Hepatocyte (in vitro differentiated cells): ENCODE data around the gene VPS33B. TPM values are rescaled to one million over a fixed set of nuclear protein-coding genes. Genes with fewer than 3 reads are reported as not detected.

Experiments used
- DNase-seq: peaks from one replicate; pipeline ENCODE4 v3.0.0-alpha.2; 2016; ENCODE audit warnings: low spot score
- H2AFZ ChIP-seq: fragments of 200-600 bp; sonication (generic); 2 replicates; pipeline ENCODE4 v1.6.0; 2016; ENCODE audit warnings: antibody characterized with exemption, mild to moderate bottlenecking
- H3K27ac ChIP-seq: fragments of 200-600 bp; sonication (generic); 2 replicates; pipeline ENCODE4 v1.5.1; 2016; ENCODE audit warnings: mild to moderate bottlenecking
- H3K27me3 ChIP-seq: fragments of 200-600 bp; sonication (generic); 2 replicates; pipeline ENCODE4 v1.6.1; 2016
- H3K36me3 ChIP-seq: fragments of 200-600 bp; sonication (generic); replicated peaks from 2 replicates; pipeline ENCODE4 v1.5.1; 2016; ENCODE audit warnings: low read depth; ENCODE audit not compliant: insufficient read depth
- H3K4me1 ChIP-seq: fragments of 200-600 bp; sonication (generic); 2 replicates; pipeline ENCODE4 v1.5.1; 2016; ENCODE audit warnings: mild to moderate bottlenecking, moderate library complexity; ENCODE audit not compliant: insufficient read depth
- H3K4me2 ChIP-seq: fragments of 200-600 bp; sonication (generic); 2 replicates; pipeline ENCODE4 v1.6.0; 2016
- H3K4me3 ChIP-seq: fragments of 200-600 bp; sonication (generic); 2 replicates; pipeline ENCODE4 v1.5.1; 2016; ENCODE audit warnings: mild to moderate bottlenecking
- H3K79me2 ChIP-seq: fragments of 200-600 bp; sonication (generic); 2 replicates; pipeline ENCODE4 v1.6.0; 2017; ENCODE audit warnings: mild to moderate bottlenecking
- H3K9me2 ChIP-seq: fragments of 200-600 bp; sonication (generic); replicated peaks from 2 replicates; pipeline ENCODE4 v1.6.0; 2017; ENCODE audit warnings: mild to moderate bottlenecking; ENCODE audit not compliant: insufficient read depth
- H3K9me3 ChIP-seq: fragments of 200-600 bp; sonication (generic); 2 replicates; pipeline ENCODE4 v1.5.1; 2016; ENCODE audit warnings: low read depth, mild to moderate bottlenecking
- H4K20me1 ChIP-seq: fragments of 200-600 bp; sonication (generic); 2 replicates; pipeline ENCODE4 v1.6.0; 2016; ENCODE audit warnings: mild to moderate bottlenecking; ENCODE audit not compliant: insufficient read depth, poor library complexity, severe bottlenecking
- EZH2 ChIP-seq: fragments of 200-600 bp; sonication (generic); IDR thresholded peaks from 2 replicates; pipeline ENCODE4 v1.6.1; 2016; ENCODE audit warnings: antibody characterized with exemption, mild to moderate bottlenecking, borderline replicate concordance
- EZH2phosphoT487 ChIP-seq: fragments of 200-600 bp; sonication (generic); IDR thresholded peaks from one replicate; pipeline ENCODE4 v1.6.1; 2018; ENCODE audit warnings: antibody characterized with exemption, mild to moderate bottlenecking, low read depth, moderate library complexity; ENCODE audit not compliant: unreplicated experiment, severe bottlenecking
- WGBS: methylation state at CpG from one replicate; pipeline ENCODE4 v1.1.6; 2016; ENCODE audit warnings: low lambda C conversion rate; ENCODE audit errors: missing lambda C conversion rate; 5-methylcytosine and 5-hydroxymethylcytosine counted together
- polyA plus RNA-seq: library from polyadenylated mRNA; unstranded; fragments of >200 nt; fragmentation: Nextera tagmentation; extraction: Ambion mirVana; gene quantifications from 2 replicates; pipeline ENCODE4 v1.2.1, GENCODE V29; 2016
- total RNA-seq: library from RNA; depleted of rRNA; stranded (reverse); fragments of >200 nt; gene quantifications from 2 replicates; pipeline ENCODE4 v1.2.3, GENCODE V29; 2014
- TF ChIP-seq, protein P1 (sequence below): fragments of 200-600 bp; sonication (generic); IDR thresholded peaks from 2 replicates; pipeline ENCODE4 v1.5.1; 2016; ENCODE audit warnings: antibody characterized with exemption, mild to moderate bottlenecking; ENCODE audit not compliant: poor library complexity

VPS33B gene
- total and polyA plus RNA-seq, 2 experiments from 2014 or later: 7.8 to 11.7 TPM

DNA sequence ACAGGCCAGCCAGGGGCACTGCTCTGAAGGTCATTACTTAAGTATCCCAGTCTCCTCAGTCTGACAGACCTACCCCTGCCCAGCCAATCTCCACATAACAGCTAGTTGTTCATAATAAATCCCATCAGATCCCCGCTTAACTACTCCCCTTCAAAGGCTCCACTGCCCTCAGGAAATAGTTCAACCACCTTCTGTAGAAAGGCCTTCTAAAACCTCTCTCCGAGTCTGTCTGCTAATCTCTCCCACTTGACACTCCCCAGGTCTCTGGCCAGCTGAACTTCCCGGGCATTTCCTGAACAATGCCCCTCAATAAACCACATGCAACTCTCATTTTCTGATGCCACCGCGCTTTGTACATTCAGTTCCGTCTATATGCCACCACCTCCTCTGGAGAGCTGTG, 34.1 kb downstream of the VPS33B start:
- WGBS: 55% methylated on average over 6 of the region's 6 CpGs
- Histone ChIP-seq H3K4me2 (peak overlapping the region; percentile 31), H3K79me2 (peaks cover 94% of the 10 kb centered on the region), H3K9me3 (no peaks in the 10 kb centered on the region), H3K27ac (no peak overlapping the region), H3K36me3 (no peaks in the 10 kb centered on the region), H3K9me2 (no peaks in the 10 kb centered on the region), H2AFZ (peak overlapping the region; percentile 31), H3K4me3 (no peak overlapping the region), H3K27me3 (no peaks in the 10 kb centered on the region), H4K20me1 (no peaks in the 10 kb centered on the region), H3K4me1 (peaks cover 10% of the 10 kb centered on the region)
- TF ChIP-seq, protein P1, sequence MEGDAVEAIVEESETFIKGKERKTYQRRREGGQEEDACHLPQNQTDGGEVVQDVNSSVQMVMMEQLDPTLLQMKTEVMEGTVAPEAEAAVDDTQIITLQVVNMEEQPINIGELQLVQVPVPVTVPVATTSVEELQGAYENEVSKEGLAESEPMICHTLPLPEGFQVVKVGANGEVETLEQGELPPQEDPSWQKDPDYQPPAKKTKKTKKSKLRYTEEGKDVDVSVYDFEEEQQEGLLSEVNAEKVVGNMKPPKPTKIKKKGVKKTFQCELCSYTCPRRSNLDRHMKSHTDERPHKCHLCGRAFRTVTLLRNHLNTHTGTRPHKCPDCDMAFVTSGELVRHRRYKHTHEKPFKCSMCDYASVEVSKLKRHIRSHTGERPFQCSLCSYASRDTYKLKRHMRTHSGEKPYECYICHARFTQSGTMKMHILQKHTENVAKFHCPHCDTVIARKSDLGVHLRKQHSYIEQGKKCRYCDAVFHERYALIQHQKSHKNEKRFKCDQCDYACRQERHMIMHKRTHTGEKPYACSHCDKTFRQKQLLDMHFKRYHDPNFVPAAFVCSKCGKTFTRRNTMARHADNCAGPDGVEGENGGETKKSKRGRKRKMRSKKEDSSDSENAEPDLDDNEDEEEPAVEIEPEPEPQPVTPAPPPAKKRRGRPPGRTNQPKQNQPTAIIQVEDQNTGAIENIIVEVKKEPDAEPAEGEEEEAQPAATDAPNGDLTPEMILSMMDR: no peak
- no peak for TF ChIP-seq EZH2
- TF ChIP-seq EZH2phosphoT487: no peak
- DNase-seq: no peak

DNA sequence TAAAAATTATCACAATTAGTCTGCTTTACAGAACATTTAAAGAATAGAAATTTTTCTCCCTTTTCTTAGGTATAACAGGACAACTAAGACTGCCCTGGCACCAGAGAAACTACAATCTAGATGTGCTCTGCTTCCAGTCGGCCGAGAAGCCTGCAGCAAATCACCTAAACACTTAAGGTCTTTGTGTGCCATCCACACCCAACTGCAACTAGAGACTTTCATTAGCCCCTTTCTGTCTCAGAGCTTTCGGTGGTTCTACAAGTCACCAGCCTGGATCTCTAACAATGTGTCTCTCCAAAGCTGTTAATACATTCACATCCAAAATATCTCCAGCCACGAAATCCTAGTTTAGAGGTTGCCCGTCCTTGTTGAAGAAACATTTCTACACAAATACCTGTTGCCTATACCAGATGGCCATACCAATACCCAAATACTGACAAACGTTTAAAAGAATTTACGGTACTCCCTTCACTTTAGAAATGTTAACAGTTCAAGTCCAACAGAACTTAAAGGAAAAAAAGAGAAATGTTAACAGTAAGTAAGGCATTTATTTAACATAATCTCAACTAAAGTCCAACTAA, 34.7 kb downstream of the VPS33B start:
- WGBS: 62% methylated on average over 7 of the region's 7 CpGs
- Histone ChIP-seq H3K4me2 (peak overlapping the region; percentile 31), H3K36me3 (no peaks in the 10 kb centered on the region), H3K27ac (no peak overlapping the region), H3K27me3 (no peaks in the 10 kb centered on the region), H3K9me3 (no peaks in the 10 kb centered on the region), H3K9me2 (no peaks in the 10 kb centered on the region), H3K79me2 (peaks cover 88% of the 10 kb centered on the region), H3K4me3 (no peak overlapping the region), H2AFZ (no peak overlapping the region), H4K20me1 (no peaks in the 10 kb centered on the region), H3K4me1 (peaks cover 3% of the 10 kb centered on the region)
- no peak for TF ChIP-seq EZH2
- TF ChIP-seq, protein P1: no peak
- no peak for TF ChIP-seq EZH2phosphoT487
- no peak for DNase-seq

- peaks cover 3% of the 10 kb centered on the region for H3K4me1 ChIP-seq
- TF ChIP-seq, protein P1: no peak
- no peaks in the 10 kb centered on the region for H3K36me3 ChIP-seq
- no peaks in the 10 kb centered on the region for H4K20me1 ChIP-seq
- H3K9me2 ChIP-seq: no peaks in the 10 kb centered on the region
- H3K27ac ChIP-seq: no peak overlapping the region
- no peaks in the 10 kb centered on the region for H3K27me3 ChIP-seq
- H2AFZ ChIP-seq: no peak overlapping the region
- no peaks in the 10 kb centered on the region for H3K9me3 ChIP-seq
- no peak overlapping the region for H3K4me2 ChIP-seq
- WGBS: 86% methylated on average over 11 of the region's 11 CpGs
- H3K4me3 ChIP-seq: no peak overlapping the region
- no peak for DNase-seq
- H3K79me2 ChIP-seq: peaks cover 81% of the 10 kb centered on the region
Observed at GRCh38 chr15:90986790-90987507, 35.4 kb downstream of the VPS33B start.

GRCh38 chr15:90982135-90982534, 40.3 kb downstream of the VPS33B start:
- no peak for DNase-seq
- TF ChIP-seq EZH2phosphoT487 (no peak), EZH2 (no peak)
- TF ChIP-seq, protein P1: no peak
- H3K79me2 ChIP-seq: peaks cover 33% of the 10 kb centered on the region
- H4K20me1 ChIP-seq: no peaks in the 10 kb centered on the region
- H3K36me3 ChIP-seq: no peaks in the 10 kb centered on the region
- no peak overlapping the region for H3K4me2 ChIP-seq
- H3K4me1 ChIP-seq: no peaks in the 10 kb centered on the region
- no peaks in the 10 kb centered on the region for H3K9me2 ChIP-seq
- WGBS: over 99% methylated on average over 5 of the region's 5 CpGs
- no peak overlapping the region for H3K4me3 ChIP-seq
- no peak overlapping the region for H2AFZ ChIP-seq
- H3K9me3 ChIP-seq: no peaks in the 10 kb centered on the region
- H3K27ac ChIP-seq: no peak overlapping the region
- no peaks in the 10 kb centered on the region for H3K27me3 ChIP-seq
